GM19099 (cell line): ENCODE measurements around the gene SH3BP5L.

Experiments used
- POLR2A ChIP-seq: IDR thresholded peaks from 3 replicates; pipeline ENCODE4 v1.6.1; 2011; ENCODE audit warnings: low read depth; ENCODE audit not compliant: insufficient read length; ENCODE audit errors: extremely low read depth

Gene SH3BP5L

DNA sequence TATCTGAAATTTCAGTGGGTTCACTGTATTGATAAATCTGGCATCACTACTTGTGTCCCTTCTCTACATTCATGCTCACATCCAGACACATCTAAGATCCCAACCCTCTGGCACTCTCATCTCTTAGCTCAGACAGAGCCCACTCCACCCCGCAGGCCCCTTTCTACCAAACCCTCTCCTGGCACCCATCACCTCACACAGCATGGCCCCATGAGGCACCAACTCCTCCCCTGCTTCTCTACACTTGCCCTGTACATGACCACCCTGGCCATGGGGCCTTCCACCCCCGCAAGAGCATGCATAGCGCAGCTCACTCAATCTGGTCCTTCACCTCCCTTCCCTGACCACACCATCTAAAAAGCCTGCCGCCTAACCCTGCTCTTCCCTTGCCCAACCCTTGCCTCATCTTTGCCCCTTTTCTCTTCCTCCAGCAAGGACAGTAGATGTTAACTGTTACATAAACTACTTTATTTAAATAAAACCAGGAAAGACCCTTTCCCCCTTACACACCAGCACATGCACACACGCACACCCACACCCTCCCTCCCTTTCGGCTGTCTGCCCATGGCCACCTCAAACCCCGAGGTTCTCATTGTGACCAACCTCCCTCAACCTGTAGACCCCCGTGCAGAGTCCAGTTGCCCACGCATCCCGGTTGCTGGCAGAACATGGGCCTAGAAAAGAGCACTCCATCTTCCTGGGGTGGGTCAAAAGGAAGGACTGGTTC lies 15.6 kb downstream of the SH3BP5L start:
- no peak for TF ChIP-seq POLR2A

DNA sequence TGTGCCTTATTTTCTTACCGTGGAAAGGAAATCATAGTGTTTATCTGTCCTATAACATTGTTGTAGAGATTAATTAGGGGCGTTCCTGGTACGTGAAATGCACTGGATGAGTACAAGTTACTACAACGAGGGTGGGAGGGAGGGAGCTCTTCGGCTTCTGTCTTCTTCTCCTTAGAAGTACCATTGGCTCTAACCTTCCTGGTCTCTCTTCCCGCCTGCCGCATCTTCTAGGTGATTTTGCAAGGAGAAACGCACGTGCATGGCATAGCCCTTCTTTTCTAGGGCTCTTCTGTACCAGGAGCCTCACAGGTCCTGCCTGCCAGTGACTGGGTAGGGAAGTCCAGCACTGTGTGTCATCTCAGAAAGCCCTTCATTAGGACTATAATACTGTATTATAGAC lies 16.8 kb downstream of the SH3BP5L start:
- no peak for TF ChIP-seq POLR2A

DNA sequence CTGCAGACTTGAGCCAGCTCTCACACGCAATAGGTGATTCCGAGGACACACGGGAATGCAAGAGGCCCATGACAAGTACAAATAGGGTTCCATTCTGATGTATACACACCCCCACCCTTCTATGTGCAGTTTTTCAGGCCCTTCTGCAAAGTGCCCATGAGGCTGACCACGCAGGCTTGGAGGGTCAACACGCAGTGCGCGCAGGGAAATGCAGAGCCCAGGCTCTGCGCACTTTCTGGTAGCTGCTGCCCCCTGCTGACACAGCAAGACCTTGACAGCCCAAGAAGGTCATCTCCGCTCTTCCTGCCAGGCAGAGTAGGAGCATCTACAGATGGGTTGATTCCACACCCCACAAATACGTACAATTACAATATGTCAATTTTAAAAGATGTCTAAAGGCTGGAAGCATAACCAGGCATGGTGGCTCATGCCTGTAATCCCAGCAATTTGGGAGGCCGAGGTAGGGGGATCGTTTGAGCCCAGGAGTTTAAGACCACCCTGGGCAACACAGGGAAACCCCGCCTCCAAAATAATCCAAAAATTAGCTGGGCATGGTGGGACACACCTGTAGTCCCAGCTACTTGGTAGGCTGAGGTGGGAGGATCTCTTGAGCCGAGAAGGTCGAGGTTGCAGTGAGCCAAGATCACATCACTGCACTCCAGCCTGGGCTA lies 18.5 kb downstream of the SH3BP5L start:
- TF ChIP-seq POLR2A = no peak

DNA sequence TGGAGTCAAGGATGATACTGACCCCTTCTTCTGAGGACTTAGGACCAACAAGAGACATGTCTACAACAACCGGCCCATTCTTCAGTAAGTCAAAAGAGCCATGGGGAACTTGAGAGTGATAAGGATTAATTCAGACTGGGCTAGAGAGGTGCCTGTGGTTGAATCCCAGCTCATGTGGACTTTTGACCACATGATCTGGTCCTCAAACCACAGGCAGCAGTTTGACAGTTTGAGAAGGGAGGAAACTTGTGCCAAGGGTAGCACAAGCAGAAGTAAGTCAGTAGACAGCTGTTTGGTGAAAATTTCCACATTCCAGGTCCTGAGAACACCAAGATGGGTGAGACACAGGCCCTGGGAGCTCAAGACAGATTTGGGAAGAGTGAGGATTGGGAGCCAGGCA lies 19.8 kb downstream of the SH3BP5L start:
- TF ChIP-seq POLR2A = no peak

DNA sequence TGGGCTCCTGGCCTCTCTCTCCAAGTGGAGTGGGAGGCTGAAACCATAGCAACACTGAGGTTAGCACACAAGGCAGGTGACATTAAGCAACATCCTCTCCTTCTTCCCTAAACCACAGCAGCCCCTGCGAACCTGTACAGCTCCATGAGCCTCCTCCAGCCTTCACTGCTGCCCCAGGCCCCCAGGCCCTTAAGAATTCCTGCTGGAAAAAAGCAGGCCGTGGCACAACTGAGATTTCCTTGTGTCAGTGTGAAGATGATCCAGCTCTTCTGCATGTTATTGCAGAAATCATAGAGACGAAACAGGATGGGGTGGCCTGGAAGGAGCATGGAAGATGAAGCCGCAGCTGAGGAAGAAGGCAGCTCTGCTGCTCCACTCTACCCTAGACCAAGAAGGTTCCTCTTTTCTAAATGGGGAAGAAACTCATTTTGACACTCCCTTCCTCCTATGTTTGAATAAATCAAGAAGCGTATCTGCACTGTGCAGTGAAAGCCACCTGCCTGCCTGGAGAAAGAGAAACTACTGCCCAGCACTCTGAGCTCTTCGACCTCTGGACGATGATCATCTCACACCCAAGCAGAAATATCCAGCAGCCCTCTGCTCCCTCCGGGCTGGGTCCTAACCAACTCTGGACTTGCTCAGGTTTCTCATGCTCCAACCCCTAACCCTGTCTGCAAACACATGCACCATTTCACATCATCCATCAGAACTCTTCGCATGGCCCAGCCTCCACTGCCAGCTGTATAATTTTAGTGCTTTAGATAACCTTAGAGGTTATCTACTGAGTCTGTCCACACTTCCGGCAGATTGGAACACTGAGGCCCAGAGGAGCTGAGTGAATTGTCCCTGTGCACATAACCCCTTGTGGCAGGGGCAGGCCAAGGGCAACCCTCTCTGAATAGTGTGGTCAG lies 20.7 kb downstream of the SH3BP5L start:
- peak; percentile 29 for TF ChIP-seq POLR2A

DNA sequence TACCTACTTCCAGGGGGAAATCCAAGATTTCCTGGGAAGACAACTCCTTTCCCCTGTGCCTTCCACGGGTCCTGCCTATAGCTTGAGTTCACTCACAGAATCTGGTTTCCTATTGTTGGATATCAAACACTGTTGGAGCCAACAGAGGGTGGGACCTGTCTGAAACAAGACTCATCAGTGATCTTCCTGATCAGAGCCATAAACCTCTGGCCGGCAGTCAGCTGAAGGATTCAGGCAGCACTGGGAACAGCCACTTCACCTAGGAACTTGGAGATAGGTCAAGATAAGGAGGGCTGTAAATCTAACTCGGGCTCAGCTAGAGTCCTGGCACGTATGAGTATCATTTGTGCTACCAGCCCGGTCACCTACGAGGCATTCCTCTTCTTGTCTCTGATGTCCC lies 23.3 kb downstream of the SH3BP5L start:
- no peak for TF ChIP-seq POLR2A

GRCh38 chr1:248800459-248800858 lies 25.3 kb downstream of the SH3BP5L start:
- TF ChIP-seq POLR2A = no peak

- no peak for TF ChIP-seq POLR2A
These were observed 26.9 kb downstream of the SH3BP5L start for GRCh38 chr1:248798791-248799190.

DNA sequence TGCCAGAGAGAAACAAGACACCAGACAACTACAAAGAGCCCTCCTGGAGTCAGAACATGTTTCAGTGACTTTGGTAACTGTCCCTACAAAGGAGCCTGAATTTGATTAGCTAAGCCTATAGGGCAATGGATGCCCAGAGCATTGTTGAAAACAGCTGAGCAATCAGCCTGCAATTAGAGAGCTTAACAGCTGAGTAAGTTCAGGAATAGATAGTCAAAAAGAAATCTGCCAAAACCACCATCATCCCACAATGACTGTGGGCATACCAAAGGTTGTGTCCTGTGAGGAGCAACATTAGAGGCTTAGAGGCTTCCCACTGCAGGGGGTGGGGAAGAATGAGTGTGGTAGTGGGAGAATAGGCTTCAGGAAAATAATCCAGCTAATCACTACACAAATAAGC lies 32.1 kb downstream of the SH3BP5L start:
- no peak for TF ChIP-seq POLR2A

GRCh38 chr1:248792342-248792741 lies 33.4 kb downstream of the SH3BP5L start:
- TF ChIP-seq POLR2A = no peak

GRCh38 chr1:248791010-248791409 lies 34.7 kb downstream of the SH3BP5L start:
- TF ChIP-seq POLR2A = no peak

- TF ChIP-seq POLR2A = no peak
These were observed 35.3 kb downstream of the SH3BP5L start for GRCh38 chr1:248790456-248790855.

- no peak for TF ChIP-seq POLR2A
These were observed 37.4 kb downstream of the SH3BP5L start for GRCh38 chr1:248788327-248788726.

GRCh38 chr1:248787430-248787829 lies 38.3 kb downstream of the SH3BP5L start:
- TF ChIP-seq POLR2A = no peak

DNA sequence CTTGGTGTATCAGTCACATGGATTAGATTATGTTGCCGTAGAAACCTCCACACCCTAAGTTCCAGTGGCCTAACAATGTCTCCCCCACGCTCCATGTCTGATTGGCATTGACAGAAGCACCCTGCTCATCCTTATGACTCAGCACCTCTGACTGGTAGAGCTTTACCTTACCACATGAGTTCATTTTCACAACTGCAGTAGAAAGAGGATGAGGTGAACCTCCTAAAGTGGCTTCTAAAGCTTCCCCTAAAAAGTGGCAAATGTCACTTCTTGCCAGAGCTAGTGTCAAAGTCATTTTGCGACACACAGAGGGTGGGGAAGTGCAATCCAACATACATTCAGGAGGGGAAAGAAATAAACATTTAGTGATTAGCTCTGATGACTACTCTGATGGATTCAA lies 39.6 kb downstream of the SH3BP5L start:
- no peak for TF ChIP-seq POLR2A
